Epithelial cell of proximal tubule (primary cell): ENCODE data around the gene PSIP1. TPM values are rescaled to one million over a fixed set of nuclear protein-coding genes. Genes with fewer than 3 reads are reported as not detected.
A peak's percentile ranks its signal among the peaks of the same experiment; 100 is the strongest.

Experiments
- DNase-seq: peaks from one replicate; pipeline ENCODE4 v3.0.0-alpha.2; 2011; ENCODE audit warnings: low read depth
- H3K4me3 ChIP-seq: 2 replicates; pipeline ENCODE4 v1.5.1; 2011; ENCODE audit warnings: low read depth, mild to moderate bottlenecking, low read length
- total RNA-seq: library from RNA; depleted of rRNA; stranded (reverse); fragments of >200 nt; gene quantifications from 2 replicates; pipeline ENCODE4 v1.2.3, GENCODE V29; 2015
- TF ChIP-seq, protein P1 (sequence below): conservative IDR thresholded peaks from 2 replicates; pipeline ENCODE4 v1.5.1; 2012; ENCODE audit warnings: low read depth, mild to moderate bottlenecking, low read length

Gene PSIP1
- total RNA-seq, 1 donor from 2014 or later: 69.8 TPM

DNA sequence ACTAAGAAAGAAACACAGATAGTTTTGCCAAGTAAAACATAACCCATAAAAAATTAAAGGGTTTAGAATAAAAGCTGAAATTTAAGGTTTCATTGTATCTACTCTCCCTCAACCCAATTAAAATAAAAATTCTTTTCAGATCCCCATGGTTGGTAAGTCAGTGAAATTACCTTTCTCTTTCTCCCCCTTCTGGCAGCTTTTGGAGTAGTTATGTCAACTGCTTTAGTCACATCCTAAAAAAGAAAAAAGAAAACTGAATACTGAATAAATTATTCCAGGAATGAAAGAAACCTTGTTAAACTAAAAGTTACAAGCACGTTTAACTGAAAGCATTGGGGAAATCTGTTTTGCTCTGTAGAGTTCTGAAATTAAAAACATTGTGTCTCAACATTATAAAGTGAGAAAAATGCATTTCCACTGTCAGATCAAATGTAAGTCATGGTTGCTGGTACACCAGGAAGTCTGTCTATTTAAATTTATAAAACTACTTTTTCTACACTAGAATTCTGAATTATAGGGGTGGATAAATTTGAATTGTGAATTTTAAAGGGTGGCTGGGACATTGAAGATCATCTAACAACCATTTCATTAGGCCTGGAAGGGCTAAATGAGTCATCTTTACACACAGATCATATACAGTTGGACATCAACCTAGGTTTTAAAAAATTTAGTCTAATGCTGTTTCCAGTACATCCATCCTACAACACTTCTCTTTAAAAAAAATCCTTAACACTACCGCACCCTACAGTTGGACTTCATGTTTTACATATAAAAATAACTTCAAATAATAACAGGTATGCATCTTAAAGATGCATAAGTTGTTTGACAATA, 24.7 kb downstream of the PSIP1 start:
- no peak overlapping the region for H3K4me3 ChIP-seq
- no peak for DNase-seq
- TF ChIP-seq, protein P1, sequence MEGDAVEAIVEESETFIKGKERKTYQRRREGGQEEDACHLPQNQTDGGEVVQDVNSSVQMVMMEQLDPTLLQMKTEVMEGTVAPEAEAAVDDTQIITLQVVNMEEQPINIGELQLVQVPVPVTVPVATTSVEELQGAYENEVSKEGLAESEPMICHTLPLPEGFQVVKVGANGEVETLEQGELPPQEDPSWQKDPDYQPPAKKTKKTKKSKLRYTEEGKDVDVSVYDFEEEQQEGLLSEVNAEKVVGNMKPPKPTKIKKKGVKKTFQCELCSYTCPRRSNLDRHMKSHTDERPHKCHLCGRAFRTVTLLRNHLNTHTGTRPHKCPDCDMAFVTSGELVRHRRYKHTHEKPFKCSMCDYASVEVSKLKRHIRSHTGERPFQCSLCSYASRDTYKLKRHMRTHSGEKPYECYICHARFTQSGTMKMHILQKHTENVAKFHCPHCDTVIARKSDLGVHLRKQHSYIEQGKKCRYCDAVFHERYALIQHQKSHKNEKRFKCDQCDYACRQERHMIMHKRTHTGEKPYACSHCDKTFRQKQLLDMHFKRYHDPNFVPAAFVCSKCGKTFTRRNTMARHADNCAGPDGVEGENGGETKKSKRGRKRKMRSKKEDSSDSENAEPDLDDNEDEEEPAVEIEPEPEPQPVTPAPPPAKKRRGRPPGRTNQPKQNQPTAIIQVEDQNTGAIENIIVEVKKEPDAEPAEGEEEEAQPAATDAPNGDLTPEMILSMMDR: peak; percentile 54

DNA sequence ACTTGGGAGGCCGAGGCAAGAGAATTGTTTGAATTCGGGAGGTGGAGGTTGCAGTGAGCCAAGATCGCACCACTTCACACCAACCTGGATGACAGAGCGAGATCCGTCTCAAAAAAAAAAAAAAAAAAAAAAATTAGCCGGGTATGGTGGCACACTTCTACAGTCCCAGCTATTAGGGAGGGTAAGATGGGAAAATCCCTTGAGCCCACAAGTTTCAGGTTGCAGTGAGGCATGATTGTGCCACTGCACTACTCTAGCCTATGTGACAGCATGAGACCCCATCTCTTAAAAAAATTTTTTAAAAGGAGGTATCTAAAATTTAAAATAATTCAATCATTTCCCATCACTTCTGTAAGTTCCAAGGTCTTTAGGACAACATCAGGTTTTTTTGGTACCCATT, 26.0 kb downstream of the PSIP1 start:
- no peak overlapping the region for H3K4me3 ChIP-seq
- DNase-seq: no peak
- TF ChIP-seq, protein P1: no peak

DNA sequence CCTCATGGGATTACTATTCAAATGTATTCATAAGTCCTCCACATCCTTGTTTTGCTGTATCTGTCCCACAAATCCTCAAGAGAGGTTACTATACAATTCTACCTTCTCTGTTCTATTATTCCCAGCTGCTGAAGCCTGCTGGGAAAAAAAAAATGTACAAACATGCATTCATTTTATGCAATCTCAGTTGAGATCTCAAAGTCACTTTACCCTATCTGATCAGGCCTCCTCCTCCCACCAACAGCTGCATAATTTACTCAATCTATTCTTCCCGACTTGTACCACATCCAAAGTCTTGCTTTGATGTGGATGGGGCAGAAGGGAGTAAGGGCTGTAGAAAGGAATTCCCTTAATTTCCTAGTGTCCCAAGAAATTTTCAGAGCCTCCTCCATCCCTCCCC, 28.6 kb downstream of the PSIP1 start:
- no peak overlapping the region for H3K4me3 ChIP-seq
- TF ChIP-seq, protein P1: no peak
- DNase-seq: no peak

DNA sequence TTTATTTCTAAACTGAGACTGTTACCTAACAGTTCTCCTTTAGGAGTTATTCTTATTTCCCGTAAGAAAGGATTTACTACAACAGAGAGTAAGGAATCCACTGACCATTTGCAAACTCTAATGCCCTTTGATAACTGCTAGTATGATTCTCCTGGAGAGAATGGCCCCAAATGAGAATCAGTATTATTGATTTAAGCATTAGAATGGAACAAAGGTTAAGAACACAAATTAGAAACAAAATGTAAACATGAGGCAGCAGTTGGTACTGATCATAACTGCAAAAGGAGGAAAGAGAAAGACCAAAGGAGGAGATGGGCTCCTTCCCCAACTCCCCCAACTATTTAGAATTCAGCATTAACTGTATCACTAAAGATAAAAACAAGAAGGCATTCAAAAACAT, 30.7 kb downstream of the PSIP1 start:
- DNase-seq: no peak
- TF ChIP-seq, protein P1: no peak
- H3K4me3 ChIP-seq: no peak overlapping the region

- no peak for DNase-seq
- H3K4me3 ChIP-seq: no peak overlapping the region
- TF ChIP-seq, protein P1: no peak
Observed at GRCh38 chr9:15475923-15476536, 34.7 kb downstream of the PSIP1 start.

DNA sequence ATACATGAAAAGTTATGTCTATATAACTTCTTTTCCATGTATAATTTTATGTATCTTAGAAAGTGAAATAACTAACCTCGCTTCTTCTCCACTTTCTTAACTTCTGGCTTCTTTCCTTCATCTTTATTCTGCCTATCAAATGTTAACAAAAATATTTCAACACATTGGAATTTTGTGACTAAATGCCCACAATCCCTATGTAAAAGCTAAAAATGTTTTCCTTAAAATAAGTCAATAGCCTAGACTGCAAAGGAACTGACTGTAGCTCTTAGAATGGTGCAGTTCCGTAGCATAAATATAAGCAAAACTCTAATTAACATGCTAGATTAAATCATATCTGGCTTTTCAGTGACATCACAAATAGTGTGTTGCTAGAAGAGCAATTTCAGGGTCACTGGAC, 40.9 kb downstream of the PSIP1 start:
- H3K4me3 ChIP-seq: no peak overlapping the region
- TF ChIP-seq, protein P1: no peak
- DNase-seq: no peak
